ENCODE results near the gene OPCML. TPM values are rescaled to one million over a fixed set of nuclear protein-coding genes. Genes with fewer than 3 reads are reported as not detected.

Gene OPCML
- total RNA-seq, 1 donor from 2014 or later = under 0.01 TPM

- no peak overlapping the region for H3K9ac ChIP-seq (ENCODE audit: low read depth in 1 of 3, low read length in 3 of 3)
- no peaks in the 10 kb centered on the region for H3K4me1 ChIP-seq (ENCODE audit: control insufficient read depth in 3 of 3, insufficient read depth in 3 of 3, low read length in 3 of 3)
- no peak overlapping the region for H3K27ac ChIP-seq (ENCODE audit: low read depth, low read length)
- no peaks in the 10 kb centered on the region for H3K9me3 ChIP-seq (ENCODE audit: control insufficient read depth in 3 of 3, low read length in 3 of 3)
- no peak overlapping the region for H3K4me3 ChIP-seq (ENCODE audit: low read length in 3 of 3)
- peaks cover 3 to 19% (median 4%) of the 10 kb centered on the region in 3 donors for H3K27me3 ChIP-seq (ENCODE audit: control insufficient read depth in 3 of 3, insufficient read depth in 3 of 3, low read length in 3 of 3)
- no peaks in the 10 kb centered on the region for H3K36me3 ChIP-seq (ENCODE audit: control insufficient read depth in 3 of 3, insufficient read depth in 3 of 3, low read length in 3 of 3)
These were observed 404.6 kb downstream of the OPCML start for GRCh38 chr11:133127741-133128140.

GRCh38 chr11:133123796-133124195 is 408.5 kb downstream of the OPCML start:
- Histone ChIP-seq H3K9ac (ENCODE audit: low read depth in 1 of 3, low read length in 3 of 3) (no peak overlapping the region), H3K27me3 (ENCODE audit: control insufficient read depth in 3 of 3, insufficient read depth in 3 of 3, low read length in 3 of 3) (peaks cover 3 to 16% (median 4%) of the 10 kb centered on the region in 3 donors), H3K4me1 (ENCODE audit: control insufficient read depth in 3 of 3, insufficient read depth in 3 of 3, low read length in 3 of 3) (no peaks in the 10 kb centered on the region), H3K36me3 (ENCODE audit: control insufficient read depth in 3 of 3, insufficient read depth in 3 of 3, low read length in 3 of 3) (no peaks in the 10 kb centered on the region), H3K4me3 (ENCODE audit: low read length in 3 of 3) (no peak overlapping the region), H3K9me3 (ENCODE audit: control insufficient read depth in 3 of 3, low read length in 3 of 3) (no peaks in the 10 kb centered on the region), H3K27ac (ENCODE audit: low read depth, low read length) (no peak overlapping the region)

GRCh38 chr11:133123366-133123765 is 408.9 kb downstream of the OPCML start:
- Histone ChIP-seq H3K4me3 (ENCODE audit: low read length in 3 of 3) (no peak overlapping the region), H3K4me1 (ENCODE audit: control insufficient read depth in 3 of 3, insufficient read depth in 3 of 3, low read length in 3 of 3) (no peaks in the 10 kb centered on the region), H3K36me3 (ENCODE audit: control insufficient read depth in 3 of 3, insufficient read depth in 3 of 3, low read length in 3 of 3) (no peaks in the 10 kb centered on the region), H3K9ac (ENCODE audit: low read depth in 1 of 3, low read length in 3 of 3) (no peak overlapping the region), H3K27me3 (ENCODE audit: control insufficient read depth in 3 of 3, insufficient read depth in 3 of 3, low read length in 3 of 3) (peaks cover 3 to 12% (median 4%) of the 10 kb centered on the region in 3 donors), H3K27ac (ENCODE audit: low read depth, low read length) (no peak overlapping the region), H3K9me3 (ENCODE audit: control insufficient read depth in 3 of 3, low read length in 3 of 3) (no peaks in the 10 kb centered on the region)

- no peak overlapping the region for H3K4me3 ChIP-seq (ENCODE audit: low read length in 3 of 3)
- no peaks in the 10 kb centered on the region for H3K4me1 ChIP-seq (ENCODE audit: control insufficient read depth in 3 of 3, insufficient read depth in 3 of 3, low read length in 3 of 3)
- no peaks in the 10 kb centered on the region for H3K36me3 ChIP-seq (ENCODE audit: control insufficient read depth in 3 of 3, insufficient read depth in 3 of 3, low read length in 3 of 3)
- H3K27me3 ChIP-seq (ENCODE audit: control insufficient read depth in 3 of 3, insufficient read depth in 3 of 3, low read length in 3 of 3) = peaks cover 3 to 7% (median 4%) of the 10 kb centered on the region in 3 donors
- no peak overlapping the region for H3K9ac ChIP-seq (ENCODE audit: low read depth in 1 of 3, low read length in 3 of 3)
- no peaks in the 10 kb centered on the region for H3K9me3 ChIP-seq (ENCODE audit: control insufficient read depth in 3 of 3, low read length in 3 of 3)
- H3K27ac ChIP-seq (ENCODE audit: low read depth, low read length) = no peak overlapping the region
These were observed 410.0 kb downstream of the OPCML start for GRCh38 chr11:133122256-133122655.

DNA sequence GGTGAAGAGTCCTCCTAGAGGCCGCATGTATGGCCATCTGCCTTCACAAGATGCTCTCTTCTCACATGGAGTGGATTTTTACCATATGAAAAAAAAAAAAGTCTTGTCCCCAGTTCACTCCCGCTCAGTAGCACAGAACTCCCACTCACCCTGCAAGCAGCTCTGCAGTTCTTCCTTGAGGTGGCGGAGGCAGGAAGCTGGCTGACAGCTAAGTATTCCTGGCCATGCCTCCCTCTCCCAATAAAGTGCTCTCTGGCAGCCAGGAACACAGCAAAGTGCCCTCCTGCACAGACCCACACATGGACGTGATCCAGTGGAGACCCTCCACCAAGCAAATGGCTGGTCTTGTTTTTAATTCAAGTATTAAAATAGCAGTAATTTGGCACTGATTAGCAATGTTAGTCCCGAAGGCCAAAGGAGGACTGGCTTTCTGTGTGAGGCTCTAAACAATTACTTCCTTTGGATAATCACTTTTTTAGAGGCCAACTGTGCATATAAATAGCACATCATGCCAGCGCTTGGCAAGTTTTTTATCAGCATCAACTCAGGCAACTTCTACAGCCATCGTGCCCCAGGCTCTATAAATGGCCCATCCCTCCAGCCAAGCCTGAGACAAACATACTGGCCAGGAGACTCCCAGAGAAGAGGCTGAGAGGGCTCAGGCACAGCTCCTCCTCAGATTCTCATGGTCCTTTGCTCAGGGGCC is 413.6 kb downstream of the OPCML start:
- Histone ChIP-seq H3K4me3 (ENCODE audit: low read length in 3 of 3) (no peak overlapping the region), H3K9me3 (ENCODE audit: control insufficient read depth in 3 of 3, low read length in 3 of 3) (no peaks in the 10 kb centered on the region), H3K27ac (ENCODE audit: low read depth, low read length) (no peak overlapping the region), H3K36me3 (ENCODE audit: control insufficient read depth in 3 of 3, insufficient read depth in 3 of 3, low read length in 3 of 3) (no peaks in the 10 kb centered on the region), H3K4me1 (ENCODE audit: control insufficient read depth in 3 of 3, insufficient read depth in 3 of 3, low read length in 3 of 3) (no peaks in the 10 kb centered on the region), H3K9ac (ENCODE audit: low read depth in 1 of 3, low read length in 3 of 3) (no peak overlapping the region), H3K27me3 (ENCODE audit: control insufficient read depth in 3 of 3, insufficient read depth in 3 of 3, low read length in 3 of 3) (peaks cover 0 to under 1% (median 0%) of the 10 kb centered on the region in 3 donors)

DNA sequence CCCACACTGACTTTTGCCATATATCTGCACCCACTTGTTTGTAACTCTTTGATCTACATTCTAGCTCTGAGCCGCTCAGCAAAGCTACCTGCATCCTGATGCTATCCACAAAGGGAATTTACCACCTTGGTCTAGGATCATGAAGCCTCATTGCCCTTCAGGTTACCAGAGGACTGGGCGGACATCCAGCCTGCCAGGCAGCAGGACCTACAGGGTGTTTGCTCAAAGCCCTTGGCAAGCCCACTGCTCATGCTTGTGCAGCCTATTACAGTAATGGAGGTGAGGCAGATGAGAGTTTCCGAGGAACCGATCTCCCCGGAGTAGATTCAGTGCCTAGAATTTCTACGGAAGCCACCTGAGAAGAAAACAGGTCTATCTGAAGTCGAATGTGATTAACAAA is 417.2 kb downstream of the OPCML start:
- H3K9me3 ChIP-seq (ENCODE audit: control insufficient read depth in 3 of 3, low read length in 3 of 3) = no peaks in the 10 kb centered on the region
- H3K27me3 ChIP-seq (ENCODE audit: control insufficient read depth in 3 of 3, insufficient read depth in 3 of 3, low read length in 3 of 3) = no peaks in the 10 kb centered on the region
- H3K36me3 ChIP-seq (ENCODE audit: control insufficient read depth in 3 of 3, insufficient read depth in 3 of 3, low read length in 3 of 3) = no peaks in the 10 kb centered on the region
- H3K27ac ChIP-seq (ENCODE audit: low read depth, low read length) = no peak overlapping the region
- no peaks in the 10 kb centered on the region for H3K4me1 ChIP-seq (ENCODE audit: control insufficient read depth in 3 of 3, insufficient read depth in 3 of 3, low read length in 3 of 3)
- H3K9ac ChIP-seq (ENCODE audit: low read depth in 1 of 3, low read length in 3 of 3) = no peak overlapping the region
- H3K4me3 ChIP-seq (ENCODE audit: low read length in 3 of 3) = no peak overlapping the region

DNA sequence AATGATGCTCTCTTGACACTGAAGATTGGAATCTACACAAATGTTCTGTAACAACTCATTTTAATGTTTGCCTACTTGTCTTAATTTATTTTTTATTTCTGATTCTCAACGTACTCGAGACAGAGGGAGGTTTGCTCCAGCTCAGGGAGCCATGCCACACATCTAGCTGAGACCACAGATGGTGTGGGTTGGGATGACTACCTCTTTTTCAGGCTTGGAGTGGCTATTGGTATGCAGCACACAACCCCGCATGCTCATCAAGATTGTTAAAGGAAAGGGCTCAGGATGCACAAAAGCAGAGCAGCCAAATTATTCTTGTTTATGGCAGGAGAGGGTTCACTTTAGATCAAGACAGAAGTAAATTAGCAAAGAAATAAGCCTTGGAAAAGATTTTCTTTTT is 424.5 kb downstream of the OPCML start:
- H3K9me3 ChIP-seq (ENCODE audit: control insufficient read depth in 3 of 3, low read length in 3 of 3) = no peaks in the 10 kb centered on the region
- no peak overlapping the region for H3K4me3 ChIP-seq (ENCODE audit: low read length in 3 of 3)
- no peaks in the 10 kb centered on the region for H3K36me3 ChIP-seq (ENCODE audit: control insufficient read depth in 3 of 3, insufficient read depth in 3 of 3, low read length in 3 of 3)
- no peak overlapping the region for H3K27ac ChIP-seq (ENCODE audit: low read depth, low read length)
- no peaks in the 10 kb centered on the region for H3K4me1 ChIP-seq (ENCODE audit: control insufficient read depth in 3 of 3, insufficient read depth in 3 of 3, low read length in 3 of 3)
- no peaks in the 10 kb centered on the region for H3K27me3 ChIP-seq (ENCODE audit: control insufficient read depth in 3 of 3, insufficient read depth in 3 of 3, low read length in 3 of 3)
- H3K9ac ChIP-seq (ENCODE audit: low read depth in 1 of 3, low read length in 3 of 3) = no peak overlapping the region

GRCh38 chr11:133107136-133107535 is 425.2 kb downstream of the OPCML start:
- no peak overlapping the region for H3K9ac ChIP-seq (ENCODE audit: low read depth in 1 of 3, low read length in 3 of 3)
- no peak overlapping the region for H3K4me3 ChIP-seq (ENCODE audit: low read length in 3 of 3)
- H3K36me3 ChIP-seq (ENCODE audit: control insufficient read depth in 3 of 3, insufficient read depth in 3 of 3, low read length in 3 of 3) = no peaks in the 10 kb centered on the region
- no peaks in the 10 kb centered on the region for H3K27me3 ChIP-seq (ENCODE audit: control insufficient read depth in 3 of 3, insufficient read depth in 3 of 3, low read length in 3 of 3)
- H3K9me3 ChIP-seq (ENCODE audit: control insufficient read depth in 3 of 3, low read length in 3 of 3) = no peaks in the 10 kb centered on the region
- H3K27ac ChIP-seq (ENCODE audit: low read depth, low read length) = no peak overlapping the region
- H3K4me1 ChIP-seq (ENCODE audit: control insufficient read depth in 3 of 3, insufficient read depth in 3 of 3, low read length in 3 of 3) = no peaks in the 10 kb centered on the region

GRCh38 chr11:133106417-133106816 is 425.9 kb downstream of the OPCML start:
- Histone ChIP-seq H3K4me3 (ENCODE audit: low read length in 3 of 3) (no peak overlapping the region), H3K27ac (ENCODE audit: low read depth, low read length) (no peak overlapping the region), H3K36me3 (ENCODE audit: control insufficient read depth in 3 of 3, insufficient read depth in 3 of 3, low read length in 3 of 3) (no peaks in the 10 kb centered on the region), H3K9me3 (ENCODE audit: control insufficient read depth in 3 of 3, low read length in 3 of 3) (no peaks in the 10 kb centered on the region), H3K4me1 (ENCODE audit: control insufficient read depth in 3 of 3, insufficient read depth in 3 of 3, low read length in 3 of 3) (no peaks in the 10 kb centered on the region), H3K27me3 (ENCODE audit: control insufficient read depth in 3 of 3, insufficient read depth in 3 of 3, low read length in 3 of 3) (no peaks in the 10 kb centered on the region), H3K9ac (ENCODE audit: low read depth in 1 of 3, low read length in 3 of 3) (no peak overlapping the region)

- Histone ChIP-seq H3K9me3 (ENCODE audit: control insufficient read depth in 3 of 3, low read length in 3 of 3) (no peaks in the 10 kb centered on the region), H3K9ac (ENCODE audit: low read depth in 1 of 3, low read length in 3 of 3) (no peak overlapping the region), H3K27me3 (ENCODE audit: control insufficient read depth in 3 of 3, insufficient read depth in 3 of 3, low read length in 3 of 3) (no peaks in the 10 kb centered on the region), H3K36me3 (ENCODE audit: control insufficient read depth in 3 of 3, insufficient read depth in 3 of 3, low read length in 3 of 3) (no peaks in the 10 kb centered on the region), H3K27ac (ENCODE audit: low read depth, low read length) (no peak overlapping the region), H3K4me1 (ENCODE audit: control insufficient read depth in 3 of 3, insufficient read depth in 3 of 3, low read length in 3 of 3) (no peaks in the 10 kb centered on the region), H3K4me3 (ENCODE audit: low read length in 3 of 3) (no peak overlapping the region)
These were observed 428.1 kb downstream of the OPCML start for GRCh38 chr11:133104009-133104744.

All from skeletal muscle tissue (tissue), 4 donors.